ENCODE data around the gene AGO4.

The AGO4 gene

GRCh38 chr1:35894656-35895055 lies 86.8 kb downstream of the AGO4 start:
- no peak for DNase-seq (ENCODE audit: low read depth)

- DNase-seq (ENCODE audit: low read depth): no peak
Observed at GRCh38 chr1:35899941-35900340, 92.1 kb downstream of the AGO4 start.

- no peak for DNase-seq (ENCODE audit: low read depth)
Observed at GRCh38 chr1:35901235-35901634, 93.4 kb downstream of the AGO4 start.

DNA sequence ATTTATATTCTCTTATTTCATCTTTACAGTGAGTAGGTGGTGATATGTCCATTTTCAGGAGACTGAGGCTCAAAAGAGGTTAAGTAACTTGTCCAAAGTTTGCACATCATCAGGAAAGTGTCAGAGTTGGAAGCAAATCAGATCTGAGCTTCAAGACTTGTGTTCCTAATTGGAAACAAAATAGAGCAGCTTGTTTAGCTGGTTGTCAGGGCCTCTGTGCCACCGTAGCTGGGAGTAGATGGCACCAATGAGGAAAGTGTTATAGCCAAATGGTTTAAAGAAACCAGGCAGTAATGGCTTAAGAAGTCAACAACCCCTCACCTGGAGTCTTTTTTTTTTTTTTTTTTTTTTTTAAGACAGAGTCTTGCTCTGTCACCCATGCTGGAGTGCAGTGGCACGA lies 94.9 kb downstream of the AGO4 start:
- no peak for DNase-seq (ENCODE audit: low read depth)
